Loucy (cell line): Measurements from ENCODE around the gene GID8.

Experiments used
- EZH2phosphoT487 ChIP-seq: fragments of 200-600 bp; IDR thresholded peaks from 2 replicates; pipeline ENCODE4 v1.6.1; 2018; ENCODE audit warnings: antibody characterized with exemption, mild to moderate bottlenecking, moderate library complexity, borderline replicate concordance
- TF ChIP-seq, protein P1 (sequence below): fragments of 200-600 bp; sonication (generic); conservative IDR thresholded peaks from 2 replicates; pipeline ENCODE4 v1.5.1; 2014; ENCODE audit warnings: mild to moderate bottlenecking, antibody characterized with exemption, low read length

DNA sequence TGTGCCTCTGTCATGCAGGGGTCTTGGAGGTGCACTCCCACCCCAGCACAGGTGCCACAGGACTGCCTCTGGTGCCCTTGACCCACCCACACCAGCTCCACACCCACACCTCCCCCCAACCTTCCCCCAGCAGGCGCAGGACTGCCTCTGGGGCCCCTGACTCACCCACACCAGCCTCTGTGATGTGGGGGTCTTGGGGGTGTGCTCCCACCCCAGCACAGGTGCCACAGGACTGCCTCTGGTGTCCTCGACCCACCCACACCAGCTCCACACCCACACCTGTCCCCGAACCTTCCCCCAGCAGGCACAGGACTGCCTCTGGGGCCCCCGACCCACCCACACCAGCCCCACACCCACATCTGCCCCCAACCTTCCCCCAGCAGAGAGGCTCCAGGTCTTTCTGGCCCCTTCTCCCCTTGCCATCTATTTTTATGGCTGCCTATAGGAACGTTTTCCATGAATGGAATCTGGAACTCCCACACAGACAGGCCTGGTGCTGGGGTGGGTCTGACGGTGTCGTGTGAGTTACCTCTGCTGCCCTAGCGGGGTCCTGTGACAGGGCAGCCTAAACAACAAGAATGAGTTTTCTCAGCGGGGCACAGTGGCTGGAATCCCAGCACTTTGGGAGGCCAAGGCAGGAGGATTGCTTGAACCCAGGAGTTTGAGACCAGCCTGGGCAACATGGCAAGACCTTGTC is 38.0 kb downstream of the GID8 start:
- TF ChIP-seq, protein P1, sequence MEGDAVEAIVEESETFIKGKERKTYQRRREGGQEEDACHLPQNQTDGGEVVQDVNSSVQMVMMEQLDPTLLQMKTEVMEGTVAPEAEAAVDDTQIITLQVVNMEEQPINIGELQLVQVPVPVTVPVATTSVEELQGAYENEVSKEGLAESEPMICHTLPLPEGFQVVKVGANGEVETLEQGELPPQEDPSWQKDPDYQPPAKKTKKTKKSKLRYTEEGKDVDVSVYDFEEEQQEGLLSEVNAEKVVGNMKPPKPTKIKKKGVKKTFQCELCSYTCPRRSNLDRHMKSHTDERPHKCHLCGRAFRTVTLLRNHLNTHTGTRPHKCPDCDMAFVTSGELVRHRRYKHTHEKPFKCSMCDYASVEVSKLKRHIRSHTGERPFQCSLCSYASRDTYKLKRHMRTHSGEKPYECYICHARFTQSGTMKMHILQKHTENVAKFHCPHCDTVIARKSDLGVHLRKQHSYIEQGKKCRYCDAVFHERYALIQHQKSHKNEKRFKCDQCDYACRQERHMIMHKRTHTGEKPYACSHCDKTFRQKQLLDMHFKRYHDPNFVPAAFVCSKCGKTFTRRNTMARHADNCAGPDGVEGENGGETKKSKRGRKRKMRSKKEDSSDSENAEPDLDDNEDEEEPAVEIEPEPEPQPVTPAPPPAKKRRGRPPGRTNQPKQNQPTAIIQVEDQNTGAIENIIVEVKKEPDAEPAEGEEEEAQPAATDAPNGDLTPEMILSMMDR, result no peak
- no peak for TF ChIP-seq EZH2phosphoT487
